C4-2B (cell line): ENCODE data around the gene ZNF268.

Experiments
- CTCF ChIP-seq: fragments of 450-650 bp; conservative IDR thresholded peaks from 2 replicates; pipeline ENCODE4 v1.5.1; 2017; ENCODE audit warnings: mild to moderate bottlenecking
- ZFX ChIP-seq: fragments of 450-650 bp; IDR thresholded peaks from 2 replicates; pipeline ENCODE4 v1.6.1; 2017

GRCh38 chr12:133233993-133234564 lies 52.8 kb downstream of the ZNF268 start:
- TF ChIP-seq CTCF, result no peak
- TF ChIP-seq ZFX, result no peak
